DMS 273 (cell line): ENCODE results near the gene MYO5B.
"Not testable (repeated sequence)": the region's sequence is repeated elsewhere in the genome, so short reads cannot be mapped to it uniquely, and the experiment has no call there.

Source experiments
- DNase-seq: peaks from one replicate; lab custom pipeline; 2025; ENCODE audit not compliant: unreplicated experiment; lab: John Stamatoyannopoulos, UW

MYO5B gene

GRCh38 chr18:49843131-49843530, 351.8 kb downstream of the MYO5B start:
- no peak for DNase-seq

DNA sequence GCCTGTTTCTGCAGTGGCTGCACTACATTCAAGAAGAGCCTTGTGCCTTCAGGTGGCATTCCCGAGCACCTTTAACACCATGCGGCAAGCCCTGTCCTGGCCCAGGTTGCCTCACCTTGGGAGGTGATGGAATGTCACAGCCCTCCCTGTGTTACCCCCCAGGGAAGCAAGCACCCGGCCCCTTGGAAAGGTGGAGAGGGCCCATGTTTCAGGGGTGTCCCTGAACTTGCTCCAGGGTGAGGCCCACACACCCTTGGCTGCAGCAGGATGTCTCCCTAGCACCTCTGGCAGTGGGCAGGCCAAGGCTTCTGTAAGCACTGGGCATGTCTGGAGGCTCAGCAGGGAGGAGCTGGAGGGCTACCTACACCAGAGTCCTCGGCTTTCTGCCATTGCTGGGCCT, 352.3 kb downstream of the MYO5B start:
- DNase-seq = no peak

DNA sequence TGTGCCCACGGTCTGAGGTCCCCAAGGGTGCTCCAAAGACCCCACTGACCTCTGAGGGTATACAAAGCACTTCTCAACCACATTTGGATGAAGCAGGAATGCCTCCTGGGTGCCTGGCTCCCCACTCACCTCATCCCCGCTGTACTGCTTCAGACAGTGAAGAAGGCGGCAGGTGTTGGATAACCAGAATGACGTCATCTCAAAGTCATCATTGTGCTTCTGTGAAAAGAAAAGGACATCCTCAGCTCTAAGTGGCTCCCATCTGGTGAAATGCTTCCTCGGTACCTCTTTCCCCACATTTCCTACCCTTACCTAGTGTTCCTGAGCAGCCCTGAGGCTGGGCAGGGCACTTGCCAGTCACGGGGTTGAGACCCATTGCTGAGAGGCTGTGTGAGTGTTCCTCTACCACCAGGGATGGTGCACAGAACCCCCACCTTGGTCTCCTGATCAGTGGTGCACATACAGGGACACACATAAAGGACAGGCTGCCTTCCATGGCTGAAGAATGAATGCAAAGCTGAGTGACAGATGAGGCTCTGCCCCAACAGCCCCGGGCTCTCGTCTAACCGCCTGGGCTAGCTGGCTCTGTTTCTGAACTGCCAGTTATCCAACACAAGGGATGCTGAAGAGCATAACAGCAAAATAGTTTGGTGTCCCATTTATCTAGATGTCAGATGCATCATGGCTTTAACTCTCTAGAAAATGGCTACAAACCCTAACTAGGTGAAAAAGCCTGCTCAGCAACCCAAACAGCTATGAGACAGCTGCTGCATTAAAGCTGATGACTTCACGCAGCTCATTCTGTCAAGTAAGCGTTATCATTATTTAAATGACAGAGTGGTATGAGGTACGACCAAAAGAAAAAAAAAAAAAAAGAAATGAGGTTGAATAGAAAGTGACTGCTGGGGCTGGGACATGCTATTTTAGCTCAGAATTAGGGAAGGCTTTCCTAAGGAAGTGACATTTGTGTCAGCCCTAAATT, 353.4 kb downstream of the MYO5B start:
- DNase-seq = no peak

DNA sequence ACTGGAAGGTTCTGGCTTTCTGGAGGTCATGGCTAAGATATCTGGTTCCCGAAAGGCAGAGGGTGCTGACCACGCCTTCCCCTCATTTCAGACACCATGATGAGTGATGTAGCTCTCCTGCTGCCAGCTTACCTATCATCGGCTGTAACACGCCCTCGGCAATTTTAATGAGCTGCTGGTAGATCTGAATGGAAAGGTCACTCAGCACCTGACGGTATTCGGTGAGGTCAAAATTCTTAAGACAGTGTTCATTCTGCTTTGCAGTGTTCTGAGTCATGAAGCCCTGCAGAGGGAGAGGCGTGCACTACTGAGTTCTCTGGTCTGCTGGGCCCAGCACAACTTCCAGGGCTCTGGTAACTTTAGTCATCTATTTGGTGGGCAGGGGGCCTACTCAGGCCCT, 355.9 kb downstream of the MYO5B start:
- no peak for DNase-seq

- DNase-seq = no peak
Measured at GRCh38 chr18:49838381-49838780, 356.6 kb downstream of the MYO5B start.

GRCh38 chr18:49837889-49838288, 357.1 kb downstream of the MYO5B start:
- DNase-seq = no peak

DNA sequence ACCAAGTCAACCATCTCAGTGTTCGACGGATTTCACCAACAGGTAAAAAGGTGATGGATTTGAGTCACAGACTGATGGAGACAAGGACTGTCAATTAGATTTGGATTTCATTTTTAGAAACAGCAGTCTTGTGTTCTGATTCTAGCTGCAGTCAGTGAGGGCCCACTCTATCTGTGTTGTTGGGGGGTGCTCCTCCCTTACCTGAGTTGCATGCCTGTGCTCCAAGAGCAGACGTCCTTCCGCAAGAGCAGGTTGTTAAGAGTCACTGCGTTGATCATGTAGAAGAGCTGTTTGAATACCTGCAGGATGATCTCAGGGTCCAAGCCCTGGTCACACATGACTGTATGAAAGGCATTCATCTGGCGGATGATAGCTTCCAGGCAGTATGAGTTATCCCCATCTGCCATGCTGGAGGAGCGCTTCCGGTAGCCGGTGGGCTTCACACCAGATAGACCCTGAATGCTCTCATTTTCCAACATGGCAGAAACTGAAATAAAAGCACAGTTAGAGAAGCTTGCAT, 357.6 kb downstream of the MYO5B start:
- DNase-seq = not testable (repeated sequence)

DNA sequence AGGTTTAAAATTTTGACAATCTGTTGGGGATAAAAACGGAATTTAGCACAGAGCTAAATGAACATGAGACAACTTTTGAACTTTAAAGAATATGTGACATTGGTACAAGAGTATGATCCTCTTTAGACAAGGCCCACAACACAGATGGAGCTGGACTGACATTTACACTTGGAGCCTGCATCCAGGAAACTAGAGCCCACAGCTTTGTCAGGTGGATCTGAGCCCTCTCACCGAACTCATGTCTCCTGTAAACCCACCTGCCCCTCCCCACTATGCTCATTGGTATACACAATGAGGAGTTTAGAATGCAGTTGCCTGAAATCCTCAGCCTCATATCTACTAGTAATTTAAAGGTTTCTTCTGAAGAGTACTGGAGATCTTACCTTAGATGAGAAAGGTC, 359.5 kb downstream of the MYO5B start:
- no peak for DNase-seq

DNA sequence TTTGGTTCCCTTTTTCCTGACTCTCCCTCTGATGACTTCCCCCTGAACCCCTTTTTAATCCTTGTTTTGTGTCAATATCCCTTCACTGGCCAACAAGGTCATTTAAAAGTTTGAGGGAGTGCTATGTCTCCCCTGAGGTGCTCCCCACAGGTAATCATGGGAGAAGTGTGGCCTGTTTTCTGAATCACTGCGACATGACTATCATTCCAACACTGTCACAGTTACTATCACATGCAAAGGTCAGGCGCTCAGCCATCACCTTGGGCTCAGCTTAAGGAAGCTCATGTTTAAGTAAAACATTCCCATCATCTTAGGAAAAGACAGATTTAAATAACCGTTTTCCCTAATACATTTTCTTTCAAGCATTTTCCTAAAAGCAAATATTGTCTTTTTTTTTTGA, 360.7 kb downstream of the MYO5B start:
- no peak for DNase-seq

DNA sequence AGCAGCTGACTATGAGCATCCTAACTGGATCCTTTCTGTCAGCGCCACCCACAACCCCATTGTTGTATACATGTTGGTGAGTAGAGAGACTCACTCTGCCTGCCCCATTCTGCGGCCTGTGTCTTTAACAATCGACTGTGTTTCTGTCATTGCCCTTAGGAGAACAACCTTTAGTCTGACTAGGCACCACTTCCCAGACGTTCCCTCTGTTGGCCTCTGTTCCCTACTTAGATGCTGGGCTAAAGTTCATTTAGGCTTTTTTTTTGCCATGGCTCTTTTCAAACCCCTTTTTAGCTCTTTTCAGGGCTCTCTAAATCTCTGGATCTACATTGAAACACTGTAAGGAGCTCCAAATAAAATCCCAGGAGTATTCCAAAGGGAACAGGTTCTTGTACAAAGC, 361.1 kb downstream of the MYO5B start:
- DNase-seq = no peak

DNA sequence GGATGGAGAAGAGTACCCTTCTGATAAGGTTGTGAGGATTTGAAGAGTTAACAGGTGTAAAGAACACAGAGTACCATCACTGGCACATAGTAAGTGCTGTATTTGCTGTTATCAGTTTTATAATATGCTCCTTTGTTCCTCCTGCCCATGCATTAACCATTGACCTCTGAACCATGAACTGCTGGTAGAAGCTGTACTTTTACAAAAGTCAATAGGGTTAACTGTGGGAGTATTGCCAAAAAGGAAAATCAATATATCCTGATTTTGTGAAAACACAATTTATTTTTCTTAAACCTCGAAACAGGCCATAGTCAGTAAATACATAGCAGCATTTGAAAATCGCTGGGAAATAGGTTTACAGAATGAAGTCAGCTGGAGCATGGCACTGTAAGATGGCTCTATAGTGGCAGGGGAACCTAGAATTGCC, 362.7 kb downstream of the MYO5B start:
- DNase-seq = no peak

GRCh38 chr18:49827996-49828395, 367.0 kb downstream of the MYO5B start:
- no peak for DNase-seq

- DNase-seq = no peak
Measured at GRCh38 chr18:49819823-49820671, 374.9 kb downstream of the MYO5B start.

DNA sequence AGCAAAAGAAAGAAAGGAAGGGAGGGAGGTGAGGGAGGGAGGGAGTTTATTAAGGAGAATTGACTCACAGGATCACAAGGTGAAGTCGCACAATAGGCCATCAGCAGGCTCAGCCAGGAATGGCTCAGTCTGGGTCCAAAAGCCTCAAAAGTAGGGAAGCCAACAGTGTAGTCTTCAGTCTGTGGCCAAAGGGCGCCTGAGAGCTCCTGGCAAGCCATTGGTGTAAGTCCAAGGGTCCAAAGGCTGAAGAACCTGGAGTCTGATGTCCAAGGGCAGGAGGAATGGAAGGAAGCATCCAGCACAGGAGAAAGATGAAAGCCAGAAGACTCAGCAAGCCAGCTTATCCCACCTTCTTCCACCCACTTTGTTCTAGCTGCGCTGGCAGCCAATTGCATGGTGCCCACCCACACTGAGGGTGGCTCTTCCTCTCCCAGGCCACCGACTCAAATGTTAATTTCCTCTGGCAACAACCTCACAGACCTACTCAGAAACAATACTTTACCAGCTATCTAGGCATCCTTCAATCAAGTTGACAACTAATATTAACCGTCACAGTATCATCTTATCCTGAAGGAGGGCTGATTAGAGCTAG, 375.8 kb downstream of the MYO5B start:
- no peak for DNase-seq

DNA sequence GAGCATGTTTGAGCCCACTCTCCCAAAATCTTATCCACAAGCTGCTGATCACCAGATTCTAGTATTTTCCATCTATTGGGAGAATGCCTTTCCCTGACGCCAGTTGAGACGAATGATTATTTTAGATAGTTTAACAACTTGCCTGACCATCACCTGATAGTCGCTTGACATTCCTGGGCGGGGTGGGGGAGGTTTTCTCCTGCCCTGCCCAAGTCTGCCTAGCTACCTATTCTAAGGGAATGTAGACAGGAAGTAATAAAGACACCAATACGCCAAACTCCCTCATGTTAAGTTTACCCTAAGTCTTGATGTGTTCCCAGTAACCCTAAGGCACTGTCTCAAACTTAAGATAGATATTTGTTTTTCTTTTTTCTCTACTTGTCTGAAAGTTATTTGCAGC, 377.0 kb downstream of the MYO5B start:
- no peak for DNase-seq

- no peak for DNase-seq
Measured at GRCh38 chr18:49815927-49816326, 379.0 kb downstream of the MYO5B start.

DNA sequence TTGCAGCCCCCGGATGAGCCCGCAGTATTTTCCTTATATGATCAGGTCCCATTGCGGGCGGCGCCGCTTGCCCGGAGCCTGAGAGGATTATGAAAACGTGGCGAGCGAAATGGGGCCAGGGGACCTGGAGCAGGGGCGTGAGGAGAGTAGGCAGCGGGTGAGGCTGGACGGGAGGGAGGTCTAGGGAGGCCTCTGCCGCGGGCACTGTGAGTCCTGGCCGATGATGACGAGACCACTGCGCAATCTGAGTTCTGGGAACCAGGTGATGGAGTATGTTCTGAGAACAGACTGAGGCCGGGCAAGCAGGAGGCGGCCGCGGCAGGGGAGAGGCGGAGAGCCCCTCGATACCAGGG, 380.8 kb downstream of the MYO5B start:
- peak; percentile 83 for DNase-seq

DNA sequence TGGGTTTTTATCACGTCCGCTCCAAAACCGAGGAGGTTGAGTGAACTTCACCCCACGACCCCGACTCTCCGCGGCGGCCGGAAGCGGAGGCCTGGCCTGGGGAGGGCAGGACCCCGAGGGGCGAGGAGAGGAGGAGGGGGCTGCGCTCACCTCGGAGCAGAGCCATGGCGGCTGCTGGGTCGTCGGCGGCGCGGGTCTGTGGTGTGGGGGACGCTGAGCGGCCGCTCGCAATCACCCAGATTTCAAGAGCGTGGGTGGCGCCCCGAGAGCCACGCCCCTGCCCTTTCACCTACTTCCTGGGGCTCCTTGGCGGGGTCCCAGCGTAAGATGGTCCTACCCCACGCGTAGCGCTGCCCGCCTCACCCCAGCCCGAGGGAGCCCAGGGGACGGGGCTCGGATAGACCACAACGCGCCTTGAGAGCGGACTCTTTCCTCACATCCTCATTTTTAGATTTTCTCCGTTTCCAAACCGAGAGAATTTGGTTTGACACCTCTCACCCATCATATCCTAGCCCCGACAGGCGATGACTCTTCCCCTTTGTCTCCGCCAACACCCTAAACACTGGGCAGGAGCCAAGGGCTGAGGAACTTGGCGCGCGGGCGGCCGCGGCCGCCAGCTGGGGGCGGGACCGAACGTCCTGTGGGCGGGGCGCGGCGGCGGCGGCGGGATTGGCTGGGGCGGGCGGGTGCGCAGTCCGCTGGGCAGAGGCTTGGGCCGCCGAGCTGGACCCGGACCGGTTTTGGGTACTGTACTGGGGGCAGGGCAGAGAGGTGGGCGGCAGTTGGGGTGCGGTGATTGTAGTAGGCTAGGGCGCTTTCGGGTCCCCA, 381.4 kb downstream of the MYO5B start, which contains the start of gene ACAA2:
Gene ACAA2, minus strand, starts transcription at position 215 of the 828 bp plus-strand sequence. Its CDS starts 49 bp downstream, at position 166.
- DNase-seq = peak; percentile 94

DNA sequence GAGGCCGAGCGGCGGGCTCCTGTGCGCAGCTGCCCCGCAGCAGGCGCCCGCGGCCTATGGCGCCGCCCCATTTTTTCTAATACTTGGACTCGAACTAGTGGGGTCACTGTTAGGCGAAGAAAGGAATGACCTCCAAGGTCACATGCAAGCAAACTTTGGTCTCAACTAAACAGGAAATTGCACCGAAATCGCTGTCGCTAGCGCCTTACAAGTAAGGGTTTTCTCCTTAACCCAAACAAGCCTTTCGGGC, 382.0 kb downstream of the MYO5B start:
- DNase-seq = peak; percentile 73

- peak; percentile 56 for DNase-seq
Measured at GRCh38 chr18:49812286-49813068, 382.5 kb downstream of the MYO5B start.
